Stimulated activated naive B cell treated with anti-CD40 and anti-IgM and Interleukin-4, amounts not matched to agents 10 μg/mL and 1 μg/mL and 100 μg/mL, for 72 hours (primary cell): Measurements from ENCODE around the gene UBE2D4.
"Not testable (repeated sequence)": the region's sequence is repeated elsewhere in the genome, so short reads cannot be mapped to it uniquely, and the experiment has no call there.

Experiments
- ATAC-seq, 2 donors: fragments of 150-1000 bp; cut with Tn5 transposase; replicated peaks; 2 replicates each; pipeline ENCODE4 v1.10.0; 2021; ENCODE audit warnings: moderate library complexity in 1 of 2
- DNase-seq: peaks from one replicate; pipeline ENCODE4 v3.0.0; 2021
- H3K27ac Mint-ChIP-seq: one replicate; pipeline ENCODE4 v1.8.0; 2022; ENCODE audit warnings: mild to moderate bottlenecking, mixed read lengths
- H3K27me3 Mint-ChIP-seq, 2 donors: one replicate each; pipeline ENCODE4 v1.8.0; 2022; ENCODE audit warnings: mixed read lengths in 2 of 2
- H3K36me3 Mint-ChIP-seq, 2 donors: one replicate each; pipeline ENCODE4 v1.8.0; 2022; ENCODE audit warnings: mixed read lengths in 2 of 2, mild to moderate bottlenecking in 1 of 2
- H3K4me1 Mint-ChIP-seq, 2 donors: one replicate each; pipeline ENCODE4 v1.8.0; 2022; ENCODE audit warnings: mixed read lengths in 2 of 2, mild to moderate bottlenecking in 1 of 2
- H3K4me3 Mint-ChIP-seq, 2 donors: one replicate each; pipeline ENCODE4 v1.8.0; 2022; ENCODE audit warnings: mild to moderate bottlenecking in 2 of 2, mixed read lengths in 2 of 2, moderate library complexity in 1 of 2
- H3K9me3 Mint-ChIP-seq, 2 donors: one replicate each; pipeline ENCODE4 v1.8.0; 2022; ENCODE audit warnings: mixed read lengths in 2 of 2, mild to moderate bottlenecking in 1 of 2

Gene UBE2D4

GRCh38 chr7:43898571-43898970 lies 27.7 kb upstream of the UBE2D4 start:
- H3K27me3 Mint-ChIP-seq, H3K4me3 Mint-ChIP-seq, ATAC-seq, DNase-seq, H3K9me3 Mint-ChIP-seq, H3K27ac Mint-ChIP-seq: not testable (repeated sequence)
- Mint-ChIP-seq H3K36me3 (peaks cover 6 to 30% of the 10 kb centered on the region in 2 donors), H3K4me1 (peaks cover 10 to 18% of the 10 kb centered on the region in 2 donors)

GRCh38 chr7:43902542-43903054 lies 23.6 kb upstream of the UBE2D4 start:
- Mint-ChIP-seq H3K27ac (no peak overlapping the region), H3K4me1 (peaks cover 14 to 30% of the 10 kb centered on the region in 2 donors), H3K9me3 (no peaks in the 10 kb centered on the region), H3K36me3 (peaks cover 0 to 5% of the 10 kb centered on the region in 2 donors), H3K4me3 (no peak overlapping the region), H3K27me3 (no peaks in the 10 kb centered on the region)
- no peak for ATAC-seq
- DNase-seq: no peak

GRCh38 chr7:43904533-43905208 lies 21.6 kb upstream of the UBE2D4 start:
- Mint-ChIP-seq H3K4me3 (no peak overlapping the region), H3K9me3 (no peaks in the 10 kb centered on the region), H3K27me3 (no peaks in the 10 kb centered on the region), H3K4me1 (peaks cover 17 to 38% of the 10 kb centered on the region in 2 donors), H3K36me3 (peaks cover 0 to 5% of the 10 kb centered on the region in 2 donors), H3K27ac (no peak overlapping the region)
- DNase-seq: no peak
- ATAC-seq: no peak

GRCh38 chr7:43905209-43905946 lies 20.9 kb upstream of the UBE2D4 start:
- peak overlapping the region; percentile 92 for H3K4me3 Mint-ChIP-seq
- H3K27me3 Mint-ChIP-seq: no peaks in the 10 kb centered on the region
- peak overlapping the region; percentile 98 for H3K27ac Mint-ChIP-seq
- peaks cover 0 to 5% of the 10 kb centered on the region in 2 donors for H3K36me3 Mint-ChIP-seq
- H3K4me1 Mint-ChIP-seq: peaks cover 17 to 38% of the 10 kb centered on the region in 2 donors
- ATAC-seq (no peak), DNase-seq (no peak)
- H3K9me3 Mint-ChIP-seq: no peaks in the 10 kb centered on the region

GRCh38 chr7:43905956-43906330 lies 20.3 kb upstream of the UBE2D4 start:
- ATAC-seq: peak; percentile 58 to 63
- Mint-ChIP-seq H3K27ac (peak overlapping the region; percentile 98), H3K4me3 (peak overlapping the region; percentile 92), H3K4me1 (peaks cover 17 to 38% of the 10 kb centered on the region in 2 donors), H3K9me3 (no peaks in the 10 kb centered on the region), H3K36me3 (peaks cover 0 to 8% of the 10 kb centered on the region in 2 donors), H3K27me3 (no peaks in the 10 kb centered on the region)
- no peak for DNase-seq

- no peaks in the 10 kb centered on the region for H3K27me3 Mint-ChIP-seq
- DNase-seq: peak; percentile 29
- peak within 1 kb of the TSS; percentile 92 for H3K4me3 Mint-ChIP-seq
- peaks cover 0 to 8% of the 10 kb centered on the region in 2 donors for H3K36me3 Mint-ChIP-seq
- H3K27ac Mint-ChIP-seq: peak within 1 kb of the TSS; percentile 98
- no peaks in the 10 kb centered on the region for H3K9me3 Mint-ChIP-seq
- H3K4me1 Mint-ChIP-seq: peaks cover 17 to 37% of the 10 kb centered on the region in 2 donors
- peak; percentile 88 to 90 for ATAC-seq
Observed at GRCh38 chr7:43906331-43907010, 19.8 kb upstream of the UBE2D4 start, which contains the start of gene URGCP. Gene URGCP, minus strand, starts transcription at chr7:43906596. Its CDS starts 21 bp downstream, at chr7:43906575.

GRCh38 chr7:43914795-43915194 lies 11.4 kb upstream of the UBE2D4 start:
- no peaks in the 10 kb centered on the region for H3K9me3 Mint-ChIP-seq
- H3K36me3 Mint-ChIP-seq: peaks cover 15 to 35% of the 10 kb centered on the region in 2 donors
- no peaks in the 10 kb centered on the region for H3K27me3 Mint-ChIP-seq
- H3K4me1 Mint-ChIP-seq: peaks cover 0 to 8% of the 10 kb centered on the region in 2 donors
- no peak overlapping the region for H3K4me3 Mint-ChIP-seq
- ATAC-seq (no peak), DNase-seq (no peak)
- H3K27ac Mint-ChIP-seq: no peak overlapping the region

- H3K27me3 Mint-ChIP-seq: no peaks in the 10 kb centered on the region
- H3K4me3 Mint-ChIP-seq: no peak overlapping the region
- H3K36me3 Mint-ChIP-seq: peaks cover 15 to 38% of the 10 kb centered on the region in 2 donors
- H3K4me1 Mint-ChIP-seq: peaks cover 3 to 13% of the 10 kb centered on the region in 2 donors
- no peaks in the 10 kb centered on the region for H3K9me3 Mint-ChIP-seq
- no peak for ATAC-seq
- H3K27ac Mint-ChIP-seq: no peak overlapping the region
- DNase-seq: no peak
Observed at GRCh38 chr7:43915907-43916306, 10.3 kb upstream of the UBE2D4 start.

GRCh38 chr7:43921423-43921822 lies 4.8 kb upstream of the UBE2D4 start:
- ATAC-seq (no peak), DNase-seq (no peak)
- no peak overlapping the region for H3K4me3 Mint-ChIP-seq
- H3K9me3 Mint-ChIP-seq: peaks cover 2 to 3% of the 10 kb centered on the region in 2 donors
- no peak overlapping the region for H3K27ac Mint-ChIP-seq
- H3K36me3 Mint-ChIP-seq: peaks cover 22 to 44% of the 10 kb centered on the region in 2 donors
- no peaks in the 10 kb centered on the region for H3K27me3 Mint-ChIP-seq
- peaks cover 10 to 25% of the 10 kb centered on the region in 2 donors for H3K4me1 Mint-ChIP-seq

- H3K9me3 Mint-ChIP-seq: peaks cover 2 to 3% of the 10 kb centered on the region in 2 donors
- peaks cover 13 to 28% of the 10 kb centered on the region in 2 donors for H3K4me1 Mint-ChIP-seq
- no peaks in the 10 kb centered on the region for H3K27me3 Mint-ChIP-seq
- no peak for ATAC-seq
- H3K36me3 Mint-ChIP-seq: peaks cover 22 to 41% of the 10 kb centered on the region in 2 donors
- H3K4me3 Mint-ChIP-seq: no peak overlapping the region
- no peak overlapping the region for H3K27ac Mint-ChIP-seq
- no peak for DNase-seq
Observed at GRCh38 chr7:43922726-43923125, 3.5 kb upstream of the UBE2D4 start.

- Mint-ChIP-seq H3K9me3 (peaks cover 2 to 3% of the 10 kb centered on the region in 2 donors), H3K4me1 (peaks cover 16 to 20% of the 10 kb centered on the region in 2 donors), H3K36me3 (peaks cover 10 to 26% of the 10 kb centered on the region in 2 donors), H3K27me3 (no peaks in the 10 kb centered on the region), H3K4me3 (peak overlapping the region; percentile 93 to 96), H3K27ac (peak overlapping the region; percentile 96)
- ATAC-seq: peak; percentile 20 to 28
- no peak for DNase-seq
Observed at GRCh38 chr7:43926798-43927123, 525 bp downstream of the UBE2D4 start.

- Mint-ChIP-seq H3K36me3 (peaks cover 10 to 20% of the 10 kb centered on the region in 2 donors), H3K9me3 (peaks cover 1 to 2% of the 10 kb centered on the region in 2 donors), H3K4me1 (peaks cover 15 to 20% of the 10 kb centered on the region in 2 donors), H3K27me3 (no peaks in the 10 kb centered on the region), H3K4me3 (no peak overlapping the region), H3K27ac (no peak overlapping the region)
- ATAC-seq: no peak
- no peak for DNase-seq
Observed at GRCh38 chr7:43927810-43928209, 1.6 kb downstream of the UBE2D4 start.

GRCh38 chr7:43929529-43930457 lies 3.6 kb downstream of the UBE2D4 start:
- H3K4me1 Mint-ChIP-seq: peaks cover 12 to 14% of the 10 kb centered on the region in 2 donors
- H3K27me3 Mint-ChIP-seq: no peaks in the 10 kb centered on the region
- no peak for ATAC-seq
- H3K27ac Mint-ChIP-seq: no peak overlapping the region
- H3K36me3 Mint-ChIP-seq: peaks cover 7 to 12% of the 10 kb centered on the region in 2 donors
- H3K9me3 Mint-ChIP-seq: no peaks in the 10 kb centered on the region
- no peak overlapping the region for H3K4me3 Mint-ChIP-seq
- no peak for DNase-seq
